Right cardiac atrium (tissue), 5 donors: ENCODE results near the gene TXNDC5. TPM values are rescaled to one million over a fixed set of nuclear protein-coding genes. Genes with fewer than 3 reads are reported as not detected.

Experiments used
- ATAC-seq, 2 donors: fragments of 200-7000 bp; cut with Tn5 transposase; one replicate each; pipeline versions ENCODE4 v1.8.0 to v1.9.1; 2020; ENCODE audit warnings: moderate library complexity in 2 of 2, mild to moderate bottlenecking in 1 of 2
- DNase-seq, 3 donors: peaks; one replicate each; pipeline ENCODE4 v3.0.0-alpha.2; 2020
- H3K27ac ChIP-seq: one replicate; pipeline ENCODE4 v1.5.1; 2013; ENCODE audit warnings: mild to moderate bottlenecking, low read length, control low read depth, moderate library complexity
- H3K27me3 ChIP-seq: one replicate; pipeline ENCODE4 v1.6.1; 2013; ENCODE audit not compliant: control insufficient read depth, insufficient read depth
- H3K4me1 ChIP-seq: one replicate; pipeline ENCODE4 v1.6.1; 2013; ENCODE audit warnings: low read length; ENCODE audit not compliant: control insufficient read depth, insufficient read depth
- H3K4me3 ChIP-seq: one replicate; pipeline ENCODE4 v1.5.1; 2013; ENCODE audit warnings: low read length, control low read depth
- H3K9me3 ChIP-seq: one replicate; pipeline ENCODE4 v1.6.1; 2013; ENCODE audit warnings: low read length; ENCODE audit not compliant: control insufficient read depth
- WGBS: extraction: QIAGEN DNeasy Blood & Tissue Kit; methylation state at CpG from one replicate; pipeline ENCODE4 v1.1.7; 2013; 5-methylcytosine and 5-hydroxymethylcytosine counted together
- intact Hi-C, 4 donors: fragments of 100-400 bp; cut with DNase I; formaldehyde crosslinking; loops; one replicate each; pipeline versions ENCODE4 v1.11.0 to v1.14.0; 2022 to 2023
- polyA plus RNA-seq: library from polyadenylated mRNA; stranded (reverse); fragments of 200-250 nt; gene quantifications from one replicate; pipeline ENCODE4 v1.2.3, GENCODE V29; 2013
- total RNA-seq, 4 donors: library from RNA; stranded (reverse); fragmentation: NEBNext Ultra II Directional; extraction: Animal tissue kit (Norgen Biotek cat#: 25700); gene quantifications; one replicate each; pipeline ENCODE4 v1.2.1, GENCODE V29; 2021
- donor health status: healthy with polysubstance abuse.
- donor health status: DM: no; HTN: yes; CAD: no.
- donor health status: DM: no; HTN: no; CAD: no.
- donor health status: DM: no; HTN: yes; CAD: no; lungs with severe emphysema.
- donor health status: DM: yes; HTN: yes; CAD: no.

The TXNDC5 gene
- total and polyA plus RNA-seq, 5 donors = 38.2 to 59.5 (median 56.8) TPM

DNA sequence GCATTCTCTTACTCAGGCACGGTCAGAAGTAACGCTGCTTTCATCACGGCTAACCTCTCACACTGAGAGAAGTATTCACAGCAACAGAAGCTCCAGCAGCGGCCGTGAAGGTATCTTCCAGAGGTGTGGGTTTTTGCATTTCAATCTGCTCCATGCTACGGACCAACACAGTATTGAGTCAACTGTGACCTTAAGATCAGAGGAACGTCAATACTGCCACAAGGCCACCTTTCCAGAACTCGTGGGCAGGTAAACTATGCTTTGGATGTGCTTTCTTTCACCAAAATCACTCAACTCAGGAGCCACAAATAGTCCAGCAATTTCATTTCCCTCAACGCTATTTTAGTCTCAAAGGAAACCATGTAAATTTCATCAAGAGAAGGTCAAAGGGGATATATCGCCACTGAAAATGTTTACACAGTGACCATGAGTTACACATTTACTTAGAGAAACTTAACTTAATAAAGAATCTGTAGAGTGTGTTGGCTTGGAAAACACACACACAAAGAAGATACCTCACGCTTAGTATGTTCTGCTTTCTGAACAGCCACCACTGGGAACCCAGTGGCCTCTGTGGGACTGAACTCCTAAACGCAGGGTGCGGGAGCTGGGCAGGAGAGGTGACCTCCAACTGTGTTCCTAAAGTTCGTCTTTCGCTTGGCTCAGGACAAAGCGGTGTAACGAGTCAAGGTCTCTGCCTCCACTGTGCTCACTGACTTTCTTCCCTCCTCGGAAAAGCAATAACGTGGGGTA, 27.9 kb downstream of the TXNDC5 start:
- Histone ChIP-seq H3K27ac (no peak overlapping the region), H3K4me3 (no peak overlapping the region), H3K4me1 (no peaks in the 10 kb centered on the region), H3K9me3 (no peaks in the 10 kb centered on the region), H3K27me3 (no peaks in the 10 kb centered on the region)
- DNase-seq = no peak
- ATAC-seq = no peak
- WGBS = 93% methylated on average over 19 of the region's 19 CpGs
- intact Hi-C loops = no loop called here

DNA sequence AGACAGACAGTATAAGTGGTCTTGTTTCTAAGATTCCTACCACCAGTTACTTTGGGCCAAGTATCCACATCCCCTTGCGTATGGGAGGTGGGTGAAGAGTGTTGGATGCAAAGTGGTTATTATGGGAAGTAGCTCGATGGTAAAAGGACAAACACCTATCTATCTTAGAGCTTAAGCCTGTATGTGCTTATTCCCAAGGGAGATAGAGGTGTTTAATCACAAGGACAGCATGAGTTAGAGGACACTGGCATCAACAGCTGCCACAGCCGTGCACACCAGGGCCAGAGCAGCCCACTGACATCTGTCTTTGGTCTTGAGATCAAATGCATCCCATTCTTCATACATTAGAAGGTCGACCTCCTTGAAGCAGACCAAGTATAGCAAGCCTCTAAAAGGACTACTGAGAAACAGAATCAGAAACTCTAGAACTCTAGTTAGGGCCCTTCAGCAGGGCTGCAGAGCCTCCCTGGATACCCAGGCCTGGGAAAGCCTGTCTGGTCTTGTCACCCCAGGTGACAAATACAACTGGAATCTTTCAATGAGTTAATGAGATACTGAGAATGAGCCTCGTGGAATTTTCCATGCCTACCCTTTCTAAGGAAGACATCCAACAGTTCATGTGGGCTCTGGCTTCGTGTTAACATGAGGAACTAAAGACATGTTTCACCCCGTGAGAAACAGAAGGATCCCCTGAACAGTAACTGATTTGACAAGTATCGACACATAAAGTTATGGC, 28.7 kb downstream of the TXNDC5 start:
- intact Hi-C loops = no loop called here
- Histone ChIP-seq H3K4me1 (no peaks in the 10 kb centered on the region), H3K9me3 (no peaks in the 10 kb centered on the region), H3K27me3 (no peaks in the 10 kb centered on the region), H3K27ac (no peak overlapping the region), H3K4me3 (no peak overlapping the region)
- 85% methylated on average over 8 of the region's 8 CpGs for WGBS
- ATAC-seq (no peak), DNase-seq (no peak)

DNA sequence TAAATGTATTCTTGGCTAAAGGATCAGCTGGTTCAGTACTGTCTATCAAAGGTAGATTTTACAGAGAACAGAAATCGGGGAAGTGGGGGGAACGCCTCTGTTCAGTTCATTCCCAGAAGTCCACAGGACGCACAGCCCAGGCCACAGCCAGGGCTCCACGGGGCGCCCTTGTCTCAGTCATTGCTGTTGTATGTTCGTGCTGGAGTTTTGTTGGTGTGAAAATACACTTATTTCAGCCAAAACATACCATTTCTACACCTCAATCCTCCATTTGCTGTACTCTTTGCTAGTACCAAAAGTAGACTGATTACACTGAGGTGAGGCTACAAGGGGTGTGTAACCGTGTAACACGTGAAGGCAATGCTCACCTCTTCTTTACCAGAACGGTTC, 29.9 kb downstream of the TXNDC5 start:
- H3K9me3 ChIP-seq = no peaks in the 10 kb centered on the region
- intact Hi-C loops = no loop called here
- no peaks in the 10 kb centered on the region for H3K27me3 ChIP-seq
- no peak overlapping the region for H3K4me3 ChIP-seq
- no peaks in the 10 kb centered on the region for H3K4me1 ChIP-seq
- no peak overlapping the region for H3K27ac ChIP-seq
- ATAC-seq (no peak), DNase-seq (no peak)
- 93% methylated on average over 9 of the region's 9 CpGs for WGBS

DNA sequence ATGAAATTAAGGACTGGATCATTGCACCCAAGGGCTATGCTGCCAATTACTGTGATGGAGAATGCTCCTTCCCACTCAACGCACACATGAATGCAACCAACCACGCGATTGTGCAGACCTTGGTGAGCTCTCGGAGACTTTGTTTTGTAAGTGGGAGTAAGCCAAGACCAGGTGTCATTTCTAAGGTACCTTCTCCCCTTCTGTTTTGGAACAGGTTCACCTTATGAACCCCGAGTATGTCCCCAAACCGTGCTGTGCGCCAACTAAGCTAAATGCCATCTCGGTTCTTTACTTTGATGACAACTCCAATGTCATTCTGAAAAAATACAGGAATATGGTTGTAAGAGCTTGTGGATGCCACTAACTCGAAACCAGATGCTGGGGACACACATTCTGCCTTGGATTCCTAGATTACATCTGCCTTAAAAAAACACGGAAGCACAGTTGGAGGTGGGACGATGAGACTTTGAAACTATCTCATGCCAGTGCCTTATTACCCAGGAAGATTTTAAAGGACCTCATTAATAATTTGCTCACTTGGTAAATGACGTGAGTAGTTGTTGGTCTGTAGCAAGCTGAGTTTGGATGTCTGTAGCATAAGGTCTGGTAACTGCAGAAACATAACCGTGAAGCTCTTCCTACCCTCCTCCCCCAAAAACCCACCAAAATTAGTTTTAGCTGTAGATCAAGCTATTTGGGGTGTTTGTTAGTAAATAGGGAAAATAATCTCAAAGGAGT, 30.4 kb downstream of the TXNDC5 start:
- no peaks in the 10 kb centered on the region for H3K4me1 ChIP-seq
- DNase-seq (no peak), ATAC-seq (no peak)
- H3K27me3 ChIP-seq = no peaks in the 10 kb centered on the region
- no peak overlapping the region for H3K4me3 ChIP-seq
- WGBS = 89% methylated on average over 13 of the region's 13 CpGs
- H3K27ac ChIP-seq = no peak overlapping the region
- intact Hi-C loops = no loop called here
- no peaks in the 10 kb centered on the region for H3K9me3 ChIP-seq

DNA sequence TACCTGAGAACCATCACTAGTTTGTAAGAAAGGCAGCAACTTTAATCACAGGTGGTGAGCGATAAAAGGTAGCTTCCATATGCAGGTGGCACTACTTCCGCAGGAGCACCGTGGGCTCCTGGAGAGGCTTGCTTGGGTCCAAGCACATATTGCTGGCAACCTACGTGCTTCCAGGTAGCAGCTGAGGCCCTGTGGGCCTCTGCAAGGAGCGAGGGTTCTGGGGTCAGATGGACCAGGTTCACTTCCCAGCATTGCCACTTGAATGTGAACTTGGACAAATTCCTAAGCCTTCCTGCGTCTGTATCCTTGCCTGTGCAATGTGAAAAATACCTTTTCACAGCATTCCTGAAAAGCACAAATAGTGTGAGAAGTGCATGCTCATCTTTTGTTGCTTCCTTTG, 31.0 kb downstream of the TXNDC5 start:
- WGBS = 95% methylated on average over 6 of the region's 6 CpGs
- DNase-seq (no peak), ATAC-seq (no peak)
- no peaks in the 10 kb centered on the region for H3K4me1 ChIP-seq
- H3K27me3 ChIP-seq = no peaks in the 10 kb centered on the region
- no peak overlapping the region for H3K4me3 ChIP-seq
- H3K27ac ChIP-seq = no peak overlapping the region
- no peaks in the 10 kb centered on the region for H3K9me3 ChIP-seq
- intact Hi-C loops = no loop called here

DNA sequence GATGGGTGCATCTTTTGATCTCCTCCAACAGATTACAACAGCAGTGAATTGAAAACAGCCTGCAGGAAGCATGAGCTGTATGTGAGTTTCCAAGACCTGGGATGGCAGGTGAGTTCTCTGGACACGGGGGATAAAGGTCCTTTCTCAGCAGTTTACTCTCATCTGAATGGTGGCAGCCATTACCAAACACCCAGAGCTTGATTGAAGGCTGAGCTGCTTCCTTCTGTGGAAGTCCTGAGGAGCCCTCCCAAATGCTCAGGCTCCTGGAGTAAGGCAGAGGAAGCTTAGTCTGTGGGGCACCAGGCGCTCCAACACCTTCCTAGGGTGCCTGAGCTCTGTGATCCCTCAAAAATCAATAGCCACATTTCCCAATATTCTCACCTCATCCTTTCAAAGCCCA, 31.5 kb downstream of the TXNDC5 start:
- H3K9me3 ChIP-seq = no peaks in the 10 kb centered on the region
- no peaks in the 10 kb centered on the region for H3K4me1 ChIP-seq
- WGBS = 94% methylated on average over 2 of the region's 2 CpGs
- ATAC-seq (no peak), DNase-seq (no peak)
- intact Hi-C loops = no loop called here
- no peaks in the 10 kb centered on the region for H3K27me3 ChIP-seq
- H3K4me3 ChIP-seq = no peak overlapping the region
- H3K27ac ChIP-seq = no peak overlapping the region

DNA sequence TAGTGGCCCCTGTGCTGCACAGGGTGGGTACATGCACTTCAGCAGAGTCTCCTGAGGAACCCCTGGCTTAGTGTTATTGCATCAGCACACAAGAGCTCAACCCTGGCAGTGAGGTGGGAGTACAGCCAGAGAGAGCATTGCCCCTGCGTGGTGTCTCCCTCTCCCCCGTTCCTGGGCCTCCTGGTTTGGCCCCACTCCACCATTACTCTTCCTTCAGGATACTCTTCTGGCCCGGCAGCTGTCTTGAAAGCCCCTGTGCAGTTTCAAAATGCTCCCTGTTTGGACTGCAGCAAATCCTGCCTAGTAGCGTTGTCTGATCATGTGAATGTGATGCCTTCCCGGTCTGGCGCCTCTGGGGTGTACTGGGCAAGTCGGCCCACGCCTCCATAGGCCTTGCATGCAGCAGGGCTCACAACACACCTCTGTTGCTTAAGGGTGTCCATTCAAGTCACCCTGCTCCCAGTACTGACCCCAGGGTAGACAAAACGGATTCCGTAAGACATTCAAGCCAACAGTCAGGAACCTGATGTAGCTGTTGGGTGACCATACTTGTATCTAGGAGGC, 32.1 kb downstream of the TXNDC5 start:
- no peak for DNase-seq
- Histone ChIP-seq H3K9me3 (no peaks in the 10 kb centered on the region), H3K27ac (no peak overlapping the region), H3K4me1 (no peaks in the 10 kb centered on the region), H3K27me3 (no peaks in the 10 kb centered on the region), H3K4me3 (no peak overlapping the region)
- 86% methylated on average over 10 of the region's 10 CpGs for WGBS
- intact Hi-C loops = no loop called here
- ATAC-seq = peak in 1 of 2 donors; percentile 9

DNA sequence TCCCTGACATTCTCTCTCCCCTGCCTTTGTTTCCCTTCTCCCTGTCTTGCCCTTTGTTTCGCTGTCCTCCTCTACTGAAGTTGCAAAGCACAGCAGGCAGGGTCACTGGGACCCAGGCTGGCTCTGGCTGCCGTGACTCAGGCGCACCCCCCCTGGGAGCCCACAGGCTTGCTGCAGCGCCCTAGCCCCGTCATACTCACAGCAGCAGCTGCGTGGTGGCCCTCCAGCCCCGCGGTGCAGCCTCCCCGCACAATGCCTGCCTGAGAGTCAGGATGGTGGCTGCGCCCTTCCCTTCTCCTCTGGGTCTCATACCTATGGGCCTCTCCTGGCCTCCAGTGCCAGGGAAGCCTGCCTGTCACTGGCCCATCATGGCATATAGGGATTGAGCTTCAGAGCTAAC, 41.7 kb downstream of the TXNDC5 start:
- intact Hi-C loops = no loop called here
- no peak for ATAC-seq
- no peak for DNase-seq
- Histone ChIP-seq H3K27ac (no peak overlapping the region), H3K27me3 (no peaks in the 10 kb centered on the region), H3K4me3 (no peak overlapping the region), H3K4me1 (no peaks in the 10 kb centered on the region), H3K9me3 (peaks cover 2% of the 10 kb centered on the region)
- 92% methylated on average over 10 of the region's 10 CpGs for WGBS

DNA sequence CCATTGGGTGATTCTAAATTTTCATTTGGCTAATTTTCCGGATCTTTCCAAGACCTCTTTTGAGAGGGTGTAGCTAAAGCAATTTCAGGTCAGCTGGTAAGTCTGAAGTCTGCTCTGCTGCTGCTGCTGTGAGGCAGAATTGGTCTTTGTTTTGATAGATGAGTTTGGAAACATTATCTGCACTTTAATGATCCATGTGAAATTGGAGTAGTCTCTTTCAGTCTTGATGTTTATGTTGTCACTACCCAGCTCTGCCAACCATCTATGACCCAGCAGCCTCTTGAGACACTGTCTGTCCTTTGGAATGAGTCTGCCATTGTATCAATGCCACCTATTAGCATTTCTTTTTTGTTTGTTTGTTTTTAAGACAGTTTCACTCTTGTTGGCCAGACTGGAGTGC, 44.1 kb downstream of the TXNDC5 start:
- H3K4me1 ChIP-seq = no peaks in the 10 kb centered on the region
- no peaks in the 10 kb centered on the region for H3K27me3 ChIP-seq
- H3K4me3 ChIP-seq = no peak overlapping the region
- H3K9me3 ChIP-seq = no peaks in the 10 kb centered on the region
- intact Hi-C loops = no loop called here
- WGBS = 96% methylated on average over 1 of the region's 1 CpG
- ATAC-seq (no peak), DNase-seq (no peak)
- no peak overlapping the region for H3K27ac ChIP-seq

DNA sequence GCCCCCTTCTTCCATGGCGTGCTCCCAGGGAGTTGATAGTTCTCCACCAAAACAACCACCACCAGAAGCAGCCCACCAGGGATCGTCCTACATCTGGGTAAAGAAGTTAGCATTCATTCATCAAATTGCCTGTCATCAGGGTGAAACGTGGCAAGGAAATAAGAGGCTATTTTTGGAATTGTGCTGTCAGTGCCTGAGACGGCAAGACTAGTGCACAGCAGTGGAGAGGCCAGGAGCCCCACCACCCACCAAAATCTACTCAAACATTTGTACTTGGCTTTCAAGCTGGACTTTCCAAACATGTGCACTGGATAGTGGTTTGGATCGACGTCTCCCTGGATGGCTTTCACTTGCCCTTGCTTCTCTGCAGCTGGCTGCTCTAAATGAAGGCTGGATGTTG, 44.8 kb downstream of the TXNDC5 start:
- ATAC-seq (peak in 1 of 2 donors; percentile 37), DNase-seq (no peak)
- no peaks in the 10 kb centered on the region for H3K9me3 ChIP-seq
- no peaks in the 10 kb centered on the region for H3K27me3 ChIP-seq
- WGBS = 34% methylated on average over 6 of the region's 6 CpGs
- no peaks in the 10 kb centered on the region for H3K4me1 ChIP-seq
- H3K27ac ChIP-seq = no peak overlapping the region
- intact Hi-C loops = no loop called here
- no peak overlapping the region for H3K4me3 ChIP-seq

DNA sequence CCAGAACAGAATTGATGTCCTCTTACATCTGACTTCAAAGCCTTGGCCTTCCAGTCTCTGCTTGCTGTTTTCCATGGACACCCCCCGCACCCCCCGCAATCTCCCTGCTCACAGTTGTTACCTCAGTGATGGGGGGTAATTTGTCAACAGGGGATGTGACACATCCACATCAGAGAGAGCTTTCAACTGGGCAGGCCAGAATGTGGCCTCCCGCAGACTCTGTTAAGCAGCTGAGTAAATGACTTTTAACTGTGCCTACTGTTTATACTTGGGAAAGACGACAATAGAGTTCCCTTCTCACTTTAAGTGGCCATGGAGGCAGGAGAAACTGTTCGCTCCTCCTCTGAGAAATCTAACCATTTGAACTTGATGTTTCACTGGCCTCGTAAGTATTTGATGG, 51.0 kb downstream of the TXNDC5 start:
- intact Hi-C loops = no loop called here
- Histone ChIP-seq H3K27me3 (no peaks in the 10 kb centered on the region), H3K4me1 (no peaks in the 10 kb centered on the region), H3K9me3 (no peaks in the 10 kb centered on the region), H3K4me3 (no peak overlapping the region), H3K27ac (no peak overlapping the region)
- DNase-seq (no peak), ATAC-seq (no peak)
- WGBS = 73% methylated on average over 6 of the region's 6 CpGs
